NCI-H748 treated with DMSO at 0.1 percent for 48 hours (cell line): Measurements from ENCODE around the gene SNRNP27.
A peak's percentile ranks its signal among the peaks of the same experiment; 100 is the strongest.
"Not testable (repeated sequence)": the region's sequence is repeated elsewhere in the genome, so short reads cannot be mapped to it uniquely, and the experiment has no call there.

Experiments
- DNase-seq: peaks from one replicate; lab custom pipeline; 2025; lab: John Stamatoyannopoulos, UW

SNRNP27 gene, protein sequence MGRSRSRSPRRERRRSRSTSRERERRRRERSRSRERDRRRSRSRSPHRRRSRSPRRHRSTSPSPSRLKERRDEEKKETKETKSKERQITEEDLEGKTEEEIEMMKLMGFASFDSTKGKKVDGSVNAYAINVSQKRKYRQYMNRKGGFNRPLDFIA

DNA sequence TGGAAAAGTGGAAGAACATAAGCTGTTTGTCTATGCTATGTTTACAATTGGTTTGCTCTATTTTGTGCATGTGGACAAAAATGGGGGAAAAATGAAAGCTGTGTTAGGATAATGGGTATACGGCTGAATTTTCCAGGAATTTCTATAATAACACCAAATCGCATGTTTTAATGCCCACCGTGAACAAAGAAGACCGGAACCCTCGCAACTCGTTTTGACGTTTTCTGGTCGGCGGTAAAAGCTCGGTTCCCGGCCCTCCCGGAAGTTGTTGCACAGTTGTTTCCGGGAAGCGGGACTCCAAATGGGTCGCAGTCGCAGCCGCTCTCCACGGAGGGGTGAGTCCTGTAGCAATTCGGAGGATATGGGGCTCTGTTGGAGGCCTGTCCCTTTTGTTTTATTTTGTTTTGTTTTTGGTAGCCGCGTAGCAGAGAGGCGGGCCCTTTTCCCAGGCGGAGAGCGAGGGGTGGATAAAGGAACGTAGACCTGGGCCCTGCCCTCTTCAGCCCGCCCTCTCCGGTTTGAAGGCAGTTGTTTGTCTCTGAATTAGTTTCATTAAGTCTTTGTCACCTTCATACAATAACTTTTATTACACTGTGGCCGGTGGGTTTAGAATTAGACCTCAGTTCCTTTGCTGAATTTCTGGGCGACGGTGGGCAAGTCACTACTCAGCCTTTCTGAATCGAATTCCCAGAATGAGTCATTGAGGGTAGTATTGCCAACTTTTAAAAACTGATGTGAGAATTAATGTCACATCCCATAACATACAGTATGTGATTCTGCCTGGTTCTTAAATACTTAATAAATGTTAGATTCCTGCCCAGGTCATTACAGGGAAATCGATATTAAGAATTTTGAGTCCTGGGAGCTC lies at the start of gene SNRNP27:
TSS of gene SNRNP27 (plus strand) at position 273 of the 868 bp plus-strand sequence. CDS start at position 302, 29 bp downstream.
- peak; percentile 38 for DNase-seq

DNA sequence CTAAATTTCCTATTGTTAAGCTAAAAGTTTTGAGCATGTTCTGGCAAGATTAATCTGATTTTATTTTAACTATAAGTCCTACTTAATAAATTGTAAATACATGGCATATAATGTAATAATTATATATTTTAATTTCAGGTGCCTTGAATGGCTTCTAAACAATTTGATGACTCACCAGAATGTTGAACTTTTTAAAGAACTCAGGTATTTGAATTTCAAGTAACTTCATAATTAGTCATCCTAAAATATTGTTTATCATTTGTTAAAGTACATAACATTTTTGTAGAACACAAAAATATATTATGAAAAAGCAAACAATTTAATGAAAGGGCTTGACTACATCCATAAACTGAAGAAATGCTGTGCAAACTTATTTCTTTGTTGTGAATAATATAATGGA lies 49.8 kb upstream of the SNRNP27 start:
- no peak for DNase-seq

DNA sequence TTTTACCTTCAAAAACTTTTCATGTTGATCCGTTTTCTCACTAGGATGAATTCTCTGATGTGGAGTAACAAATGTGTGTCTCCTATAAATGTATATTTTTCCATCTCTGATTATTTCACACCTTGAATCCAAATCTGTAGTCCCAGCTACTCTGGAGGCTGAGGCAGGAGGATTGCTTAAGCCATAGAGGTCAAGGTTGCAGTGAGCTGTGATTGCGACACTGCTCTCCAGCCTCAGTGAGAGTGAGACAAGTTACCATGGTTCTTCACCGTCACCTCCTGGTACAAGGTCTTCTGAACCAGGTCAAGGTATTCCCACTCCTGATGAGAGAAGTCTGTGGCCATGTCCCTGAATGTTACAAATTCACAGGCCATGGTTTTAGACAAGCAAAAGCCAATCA lies 49.2 kb upstream of the SNRNP27 start:
- no peak for DNase-seq

DNA sequence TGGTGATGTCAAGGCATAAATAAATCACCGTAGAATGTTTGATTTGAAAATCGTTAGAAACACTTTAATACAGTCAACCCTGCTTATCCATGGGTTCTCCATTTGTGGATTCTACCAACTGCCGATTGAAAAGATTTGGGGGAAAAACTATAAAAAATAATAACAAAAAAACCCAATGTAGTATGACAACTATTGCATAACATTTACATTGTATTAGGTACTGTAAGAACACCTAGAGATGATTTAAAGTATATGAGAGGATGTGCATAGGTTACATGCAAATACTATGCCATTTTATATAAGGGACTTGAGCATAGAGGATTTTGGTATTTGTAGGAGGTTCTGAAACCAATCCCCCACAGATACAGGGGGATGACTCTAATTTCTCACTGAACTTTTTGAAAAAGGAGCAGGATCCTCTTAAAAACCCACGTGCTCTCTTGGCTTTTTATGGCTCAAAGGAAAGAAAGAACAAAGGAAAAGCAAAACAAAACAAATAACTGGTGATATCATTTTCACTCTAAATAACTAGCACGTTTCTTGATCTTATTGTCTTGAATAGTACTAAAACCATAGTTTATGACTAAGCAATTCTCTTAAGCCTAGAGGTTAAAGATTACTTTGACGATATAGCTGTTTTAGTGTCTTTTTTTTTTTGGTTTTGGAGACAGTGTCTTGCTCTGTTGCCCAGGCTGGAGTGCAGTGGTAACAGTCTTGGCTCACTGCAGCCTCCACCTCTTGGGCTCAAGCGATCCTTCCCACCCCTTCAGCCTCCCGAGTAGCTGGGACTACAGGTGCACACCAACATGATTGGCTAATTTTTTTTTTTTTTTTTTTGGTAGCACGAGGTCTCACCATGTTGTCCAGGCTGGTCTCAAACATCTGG lies 47.3 kb upstream of the SNRNP27 start:
- no peak for DNase-seq

DNA sequence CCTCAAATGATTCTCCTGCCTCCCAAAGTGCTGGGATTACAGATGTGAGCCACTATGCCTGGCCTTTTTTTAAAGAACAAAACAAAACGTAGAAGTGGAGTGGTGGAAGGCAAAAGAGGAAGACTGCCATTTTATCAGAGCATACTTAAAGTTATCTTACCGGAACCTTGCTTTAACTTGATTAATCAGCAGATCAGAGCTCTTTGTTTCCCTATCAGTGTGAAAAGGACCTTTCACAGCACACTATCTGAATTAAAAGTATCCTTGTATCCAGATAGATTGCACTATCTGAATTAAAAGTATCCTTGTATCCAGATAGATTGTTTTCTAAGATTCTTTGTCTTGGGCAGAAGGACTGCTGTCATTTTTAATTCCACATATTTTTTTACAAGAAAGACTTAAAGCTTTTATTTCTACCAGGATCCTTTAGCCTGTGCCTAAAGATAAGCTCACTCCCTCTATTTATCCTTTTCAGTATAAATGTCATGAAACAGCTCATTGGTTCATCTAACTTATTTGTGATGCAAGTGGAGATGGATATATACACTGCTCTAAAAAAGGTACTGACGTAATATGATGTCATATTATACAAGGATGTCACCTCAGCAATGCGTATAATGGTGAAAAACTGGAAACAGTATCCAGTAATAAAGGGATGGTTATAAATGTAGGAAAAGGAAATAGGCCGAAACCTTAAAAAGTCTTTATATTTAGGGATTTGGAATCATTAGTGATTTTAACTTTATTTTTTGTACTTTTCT lies 46.5 kb upstream of the SNRNP27 start:
- DNase-seq = no peak

DNA sequence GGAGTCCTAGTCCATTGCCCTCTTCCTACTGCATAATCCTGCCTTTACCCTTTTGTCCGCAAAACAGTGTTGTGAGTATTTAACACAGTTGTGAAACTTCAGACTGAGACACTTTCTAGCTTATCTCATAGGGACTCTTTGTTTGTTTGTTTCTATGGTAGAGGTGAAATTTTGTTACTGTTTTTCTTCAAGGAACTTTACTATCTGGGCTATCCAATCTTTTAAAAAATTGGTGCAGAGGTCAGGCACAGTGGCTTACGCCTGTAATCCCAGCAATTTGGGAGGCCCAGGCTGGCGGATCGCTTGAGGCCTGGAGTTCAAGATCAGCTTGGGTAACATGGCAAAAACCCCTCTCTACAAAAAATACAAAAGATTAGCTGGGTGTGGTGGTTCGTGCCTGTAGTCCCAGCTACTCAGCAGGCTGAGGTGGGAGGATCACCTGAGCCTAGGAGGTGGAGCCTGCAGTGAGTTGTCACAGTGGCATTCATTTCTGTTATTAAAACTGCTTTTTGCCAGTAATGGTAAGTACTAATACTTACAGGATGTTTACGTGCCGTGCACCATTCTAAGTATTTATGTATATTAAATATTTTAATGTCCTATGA lies 45.5 kb upstream of the SNRNP27 start:
- DNase-seq = no peak

DNA sequence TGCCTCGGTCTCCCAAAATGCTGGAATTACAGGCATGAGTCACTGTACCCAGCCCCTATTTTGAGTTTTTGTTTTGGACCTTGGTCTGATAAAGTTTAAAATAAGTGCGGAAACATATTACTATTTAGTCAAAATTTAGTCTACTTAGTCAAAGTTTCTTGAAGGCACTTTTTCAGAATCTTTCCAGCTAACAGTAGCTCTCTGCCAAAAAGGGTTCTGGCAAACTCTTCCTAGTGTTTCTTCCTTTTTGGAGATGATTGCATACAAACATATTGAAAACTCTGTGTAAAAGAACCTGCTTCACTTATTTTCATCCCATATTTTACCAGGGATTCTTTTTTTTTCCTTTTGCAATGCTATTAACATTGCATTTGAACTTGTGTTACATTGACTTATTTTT lies 35.5 kb upstream of the SNRNP27 start:
- DNase-seq = no peak

DNA sequence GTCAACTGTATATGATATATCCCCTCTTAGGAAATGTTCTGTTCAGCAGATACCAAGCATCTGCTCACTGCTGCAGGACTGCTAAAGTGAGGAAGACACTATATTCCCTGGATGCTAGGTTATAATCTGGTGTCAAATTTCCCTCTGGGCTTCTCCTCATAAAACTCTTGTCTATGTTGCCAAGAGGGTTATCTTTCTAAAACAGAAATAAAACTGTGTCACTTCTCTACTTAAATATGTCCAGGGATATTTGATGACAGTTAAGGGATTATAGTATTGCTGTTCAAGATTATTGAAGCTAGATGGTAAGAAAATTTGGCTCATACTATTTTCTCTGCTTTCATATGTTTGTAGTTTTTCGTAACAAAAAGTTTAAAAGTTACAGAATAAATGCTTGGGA lies 30.5 kb upstream of the SNRNP27 start:
- DNase-seq = no peak

DNA sequence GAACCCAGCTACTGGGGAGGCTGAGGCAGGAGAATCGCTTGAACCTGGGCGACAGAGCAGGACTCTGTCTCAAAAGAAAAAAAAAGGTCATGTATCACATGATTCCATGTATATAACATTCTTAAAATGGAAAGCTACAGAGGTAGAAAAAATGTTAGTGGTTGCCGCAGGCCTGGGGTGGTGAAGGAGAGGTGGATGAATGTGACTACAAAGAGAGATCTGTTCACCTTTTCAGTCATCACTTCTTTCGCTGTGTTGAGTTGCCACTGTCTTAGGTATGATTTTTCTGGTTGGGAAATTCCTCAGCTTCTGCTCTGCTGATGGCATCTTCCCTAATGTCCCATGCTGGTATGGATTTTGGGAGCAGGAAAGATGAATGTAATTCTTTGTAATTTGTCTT lies 5.3 kb upstream of the SNRNP27 start:
- no peak for DNase-seq

DNA sequence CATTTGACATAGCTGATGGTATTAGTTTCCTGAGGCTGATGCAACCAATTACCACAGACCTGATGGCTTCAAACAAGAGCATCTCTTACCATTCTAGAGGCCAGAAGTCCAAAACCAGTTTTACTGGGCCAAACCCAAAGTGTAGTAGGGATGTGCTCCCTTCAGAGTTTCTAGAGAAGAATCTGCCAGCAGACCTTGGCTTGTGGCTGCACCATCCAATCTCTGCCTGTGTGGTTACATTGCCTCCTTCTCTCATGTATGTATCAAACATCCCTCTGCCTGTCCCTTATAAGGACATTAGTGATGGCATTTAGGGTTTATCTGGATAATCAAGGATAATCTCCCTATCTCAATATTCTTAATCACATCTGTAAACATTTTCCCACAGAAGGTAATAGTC lies 4.5 kb upstream of the SNRNP27 start:
- no peak for DNase-seq

DNA sequence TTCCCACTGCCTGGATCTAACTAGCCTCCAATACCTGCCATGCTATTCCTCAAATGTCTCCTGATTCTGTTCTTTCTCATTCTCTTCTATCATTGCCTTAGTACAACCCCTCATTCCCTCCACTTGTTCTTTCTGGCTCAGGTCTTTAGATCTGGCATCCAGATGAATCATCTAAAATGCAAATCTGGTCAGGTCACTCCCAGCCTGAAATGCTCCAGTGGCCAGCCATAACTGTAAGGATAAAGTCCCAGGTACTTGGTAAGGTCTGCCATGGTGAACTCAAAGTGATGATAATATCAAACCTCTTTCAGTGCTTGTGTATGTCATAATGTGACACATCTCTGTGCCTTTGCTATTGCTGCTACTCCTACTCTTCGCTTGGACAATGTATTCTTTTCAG lies 2.9 kb upstream of the SNRNP27 start:
- no peak for DNase-seq

DNA sequence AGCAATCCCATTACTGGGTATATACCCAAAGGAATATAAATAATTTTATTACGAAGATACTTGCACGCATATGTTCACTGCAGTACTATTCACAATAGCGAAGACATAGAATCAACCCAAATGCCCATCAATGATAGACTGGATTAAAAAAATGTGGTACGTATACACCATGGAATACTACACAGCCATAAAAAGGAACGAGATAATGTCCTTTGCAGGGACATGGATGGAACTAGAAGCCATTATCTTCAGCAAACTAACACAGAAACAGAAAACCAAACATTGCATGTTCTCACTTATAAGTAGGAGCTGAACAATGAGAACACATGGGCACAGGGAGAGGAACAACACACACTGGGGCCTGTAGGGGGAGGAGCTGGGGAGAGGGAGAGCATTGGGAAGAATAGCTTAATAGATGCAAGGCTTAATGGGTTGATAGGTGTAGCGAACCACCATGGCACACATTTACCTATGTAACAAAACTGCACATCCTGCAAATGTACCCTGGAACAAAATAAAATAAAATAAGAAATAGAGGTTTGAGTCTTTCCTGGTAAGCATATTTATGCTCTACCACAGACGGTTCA lies 825 bp upstream of the SNRNP27 start:
- not testable (repeated sequence) for DNase-seq

DNA sequence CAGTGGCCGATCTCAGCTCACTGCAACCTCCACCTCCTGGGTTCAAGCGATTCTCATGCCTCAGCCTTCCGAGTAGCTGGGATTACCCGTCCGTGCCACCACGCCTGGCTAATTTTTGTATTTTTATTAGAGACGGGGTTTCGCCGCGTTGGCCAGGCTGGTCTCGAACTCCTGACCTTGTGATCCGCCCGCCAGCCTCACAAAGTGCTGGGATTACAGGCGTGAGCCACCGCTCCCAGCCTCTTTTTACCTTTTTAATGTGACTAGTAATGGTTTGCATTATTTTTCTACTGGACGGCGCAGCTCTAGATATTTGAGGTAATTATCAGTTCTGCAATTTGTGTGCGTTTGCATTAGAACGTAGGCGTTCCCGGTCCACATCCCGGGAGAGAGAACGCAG lies 981 bp downstream of the SNRNP27 start:
- not testable (repeated sequence) for DNase-seq

DNA sequence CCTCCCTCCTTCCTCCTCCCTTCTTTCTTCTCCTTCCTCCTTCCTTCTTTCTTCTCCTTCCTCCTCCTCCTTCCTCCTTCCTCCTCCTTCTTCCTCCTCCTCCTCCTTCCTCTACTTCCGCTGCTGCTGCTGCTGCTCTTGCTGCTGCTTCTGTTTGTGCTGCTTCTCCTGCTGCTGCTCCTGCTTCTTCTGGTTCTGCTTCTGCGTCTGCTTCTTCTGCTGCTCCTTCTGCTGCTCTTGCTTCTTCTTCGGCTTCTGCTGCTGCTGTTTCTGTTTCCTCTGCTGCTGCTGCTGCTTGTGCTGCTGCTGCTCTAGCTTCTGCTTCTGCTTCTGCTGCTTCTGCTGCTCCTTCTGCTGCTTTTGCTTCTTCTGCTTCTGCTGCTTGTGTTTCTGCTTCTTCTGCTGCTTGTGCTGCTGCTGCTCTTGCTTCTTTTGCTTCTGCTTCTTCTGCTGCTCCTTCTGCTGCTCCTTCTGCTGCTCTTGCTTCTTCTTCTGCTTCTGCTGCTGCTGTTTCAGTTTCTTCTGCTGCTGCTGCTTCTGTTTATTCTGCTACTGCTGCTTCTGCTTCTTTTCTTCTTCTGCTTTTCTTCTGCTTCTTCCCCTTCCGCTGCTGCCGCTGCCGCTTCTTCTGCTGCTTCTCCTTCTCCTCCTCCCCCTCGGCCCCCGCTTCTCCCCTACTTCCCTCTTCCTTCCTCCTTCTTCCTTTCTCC lies 8.6 kb downstream of the SNRNP27 start:
- DNase-seq = no peak

DNA sequence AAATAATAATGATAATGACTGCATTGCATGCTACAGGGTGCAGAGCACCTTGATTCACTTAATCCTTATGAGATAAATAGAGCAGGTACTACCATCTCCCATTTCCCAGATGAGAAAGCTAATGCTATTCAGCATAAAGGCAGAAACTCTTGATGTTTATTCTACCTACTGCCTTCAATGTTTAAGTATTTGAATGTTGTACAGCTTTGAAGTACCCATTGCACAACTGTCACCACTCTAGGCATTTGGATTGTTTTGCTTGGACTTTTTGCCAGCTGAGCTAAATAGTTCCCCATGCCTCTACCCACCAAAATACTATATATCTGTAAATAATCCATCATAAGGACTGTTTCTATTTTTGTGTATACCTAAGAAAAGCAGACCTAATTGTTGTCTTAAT lies 13.5 kb downstream of the SNRNP27 start:
- no peak for DNase-seq

DNA sequence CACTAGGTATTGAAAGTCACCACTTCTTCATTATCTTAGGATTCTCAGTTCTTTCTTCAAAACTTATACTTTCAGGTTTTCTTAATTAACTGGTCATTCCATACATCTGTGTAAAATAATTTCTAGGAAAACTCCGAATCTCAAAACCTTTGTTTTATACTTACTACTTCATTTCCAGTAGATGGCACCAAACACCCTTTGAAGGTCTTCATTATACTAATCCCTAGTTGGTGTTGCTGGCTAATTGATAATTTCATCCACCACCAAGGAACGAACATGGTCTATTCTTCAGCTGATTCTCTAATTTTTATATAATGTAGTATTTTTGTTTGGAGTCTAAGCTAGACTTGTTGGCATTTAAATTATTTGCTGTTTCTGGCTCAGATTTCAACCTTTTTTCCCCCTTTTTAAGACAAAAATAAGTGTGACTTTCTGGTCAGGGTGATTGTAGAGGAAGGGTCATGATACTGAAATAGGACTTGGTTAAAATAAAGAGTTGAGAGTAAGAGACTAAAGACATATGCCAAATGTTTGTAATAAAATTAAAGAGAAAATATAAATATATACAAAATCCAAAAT lies 18.3 kb downstream of the SNRNP27 start:
- DNase-seq = peak; percentile 39

DNA sequence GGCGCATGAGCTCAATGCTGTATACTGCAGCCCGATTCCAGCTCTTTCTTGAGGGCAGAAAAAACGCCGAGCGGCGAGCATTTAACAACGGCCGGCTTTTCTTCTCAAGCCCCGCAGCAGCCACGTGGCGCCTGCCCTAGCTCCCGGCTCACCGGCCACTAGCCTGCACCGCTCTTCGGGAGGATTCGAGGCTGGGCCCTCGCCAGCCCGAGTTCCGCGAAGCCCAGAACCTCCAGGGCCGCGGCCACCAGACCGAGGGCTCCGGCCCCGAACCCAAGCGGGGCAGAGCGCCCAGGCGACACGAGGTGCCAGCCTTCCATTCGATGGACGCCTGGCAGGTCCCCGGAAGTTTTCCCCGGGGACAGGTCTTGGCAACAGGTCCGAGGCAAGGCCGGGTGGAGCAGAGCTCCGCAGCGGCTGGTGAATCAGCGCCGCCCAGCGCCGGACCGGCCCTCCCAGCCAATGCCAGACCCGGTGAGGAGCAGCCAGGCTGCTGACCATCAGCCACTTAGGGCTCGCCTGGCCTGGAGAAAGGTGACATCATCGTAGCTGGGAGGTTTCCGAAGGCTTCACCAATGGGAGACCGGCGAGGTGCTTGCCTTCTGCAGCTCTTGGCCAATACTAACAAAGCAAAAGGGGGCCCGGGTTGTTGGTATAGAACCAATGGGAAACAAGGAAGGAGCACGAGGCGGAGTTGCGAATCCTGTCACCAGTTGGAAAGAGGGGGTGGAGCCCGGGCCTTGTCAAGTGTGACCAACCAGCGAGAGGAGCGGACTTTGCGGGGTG lies 20.6 kb downstream of the SNRNP27 start:
- peak; percentile 98 for DNase-seq

DNA sequence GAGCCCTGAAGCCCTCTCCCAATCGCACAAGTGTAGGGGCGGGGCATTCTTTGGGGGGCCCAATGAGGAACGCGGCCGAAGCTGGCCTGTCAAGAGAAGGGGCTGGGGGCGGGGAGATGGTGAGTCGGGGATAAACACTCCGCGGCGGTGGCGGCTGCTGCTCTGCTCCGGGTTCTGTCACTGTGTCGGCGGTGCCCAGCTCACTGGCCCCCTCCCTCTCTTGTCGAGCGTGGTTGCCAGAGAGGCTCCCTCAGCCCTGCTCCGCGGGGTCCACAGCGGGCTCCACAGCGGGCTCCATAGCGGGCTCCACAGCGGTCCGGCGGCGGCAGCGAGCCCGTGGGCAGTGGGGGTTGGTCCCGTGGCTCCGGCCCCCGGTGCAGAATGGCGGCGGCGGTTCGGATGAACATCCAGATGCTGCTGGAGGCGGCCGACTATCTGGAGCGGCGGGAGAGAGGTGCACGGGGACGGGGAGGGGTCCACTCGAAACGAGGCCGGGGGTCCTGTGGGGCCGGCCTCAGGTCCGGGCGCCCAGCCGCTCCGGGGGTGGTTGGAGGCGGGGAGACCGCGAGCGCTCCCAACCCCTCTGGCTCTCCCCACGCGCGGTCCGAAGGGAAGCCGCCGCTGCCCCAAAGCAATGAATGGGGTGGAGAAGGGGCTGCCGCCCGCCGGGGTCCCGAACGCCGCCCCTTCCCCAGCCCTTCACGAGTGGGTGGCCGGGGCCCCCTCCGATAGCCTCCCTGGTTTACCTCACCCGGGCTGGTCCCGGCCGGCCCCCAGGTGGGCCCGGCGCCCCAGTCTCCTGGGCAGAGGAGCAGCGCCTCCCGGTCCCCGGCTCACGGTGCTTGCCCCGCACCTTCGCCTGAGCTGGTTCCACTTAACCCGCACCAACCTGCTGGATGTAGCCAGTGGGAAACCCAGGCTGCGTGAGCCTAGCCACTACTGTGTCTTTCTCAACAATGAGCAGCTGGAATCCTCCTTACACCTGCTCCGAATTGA lies 21.5 kb downstream of the SNRNP27 start, which contains the start of gene MXD1:
TSS of gene MXD1 (plus strand) at position 160 of the 996 bp plus-strand sequence. CDS start at position 382, 222 bp downstream.
- no peak for DNase-seq
